BE2C (cell line): Measurements from ENCODE around the gene BABAM2.

Source experiments
- DNase-seq: peaks from one replicate; pipeline ENCODE4 v3.0.0-alpha.2; 2020
- H3K27me3 ChIP-seq: fragments of 250-450 bp; sonication (Bioruptor Pico); 2 replicates; pipeline ENCODE4 v1.5.1; 2020; ENCODE audit warnings: mild to moderate bottlenecking
- H3K36me3 ChIP-seq: fragments of 250-450 bp; sonication (Bioruptor Pico); 2 replicates; pipeline ENCODE4 v1.5.1; 2020; ENCODE audit warnings: mild to moderate bottlenecking
- H3K4me1 ChIP-seq: fragments of 250-450 bp; sonication (Bioruptor Pico); 2 replicates; pipeline ENCODE4 v1.5.1; 2020
- H3K4me3 ChIP-seq: 2 replicates; pipeline ENCODE4 v1.5.1; 2011; ENCODE audit warnings: low read depth, low read length
- H3K9me3 ChIP-seq: fragments of 250-450 bp; sonication (Bioruptor Pico); 2 replicates; pipeline ENCODE4 v1.5.1; 2020
- TF ChIP-seq, protein P1 (sequence below): IDR thresholded peaks from 2 replicates; pipeline ENCODE4 v1.5.1; 2012; ENCODE audit warnings: mild to moderate bottlenecking, low read depth, low read length

BABAM2 gene

DNA sequence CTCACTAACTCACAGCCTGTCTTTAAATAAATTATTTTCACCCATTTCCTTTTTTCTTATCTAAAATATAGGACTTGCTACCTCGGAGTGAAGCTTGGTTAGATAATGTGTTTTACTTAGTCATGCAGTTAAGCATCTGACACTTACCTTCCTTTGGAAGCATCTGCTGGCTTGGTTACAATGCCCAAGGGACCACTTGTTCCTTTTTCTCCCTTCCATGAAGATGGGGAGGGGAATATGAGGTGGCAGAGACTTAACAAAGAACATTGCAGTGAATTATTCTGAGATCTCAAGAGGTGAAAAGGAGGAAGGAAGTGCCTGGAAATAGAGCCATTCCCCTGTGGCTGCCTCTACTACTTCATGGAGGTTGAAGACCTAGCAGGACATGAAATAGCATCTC, 356.8 kb downstream of the BABAM2 start:
- TF ChIP-seq, protein P1, sequence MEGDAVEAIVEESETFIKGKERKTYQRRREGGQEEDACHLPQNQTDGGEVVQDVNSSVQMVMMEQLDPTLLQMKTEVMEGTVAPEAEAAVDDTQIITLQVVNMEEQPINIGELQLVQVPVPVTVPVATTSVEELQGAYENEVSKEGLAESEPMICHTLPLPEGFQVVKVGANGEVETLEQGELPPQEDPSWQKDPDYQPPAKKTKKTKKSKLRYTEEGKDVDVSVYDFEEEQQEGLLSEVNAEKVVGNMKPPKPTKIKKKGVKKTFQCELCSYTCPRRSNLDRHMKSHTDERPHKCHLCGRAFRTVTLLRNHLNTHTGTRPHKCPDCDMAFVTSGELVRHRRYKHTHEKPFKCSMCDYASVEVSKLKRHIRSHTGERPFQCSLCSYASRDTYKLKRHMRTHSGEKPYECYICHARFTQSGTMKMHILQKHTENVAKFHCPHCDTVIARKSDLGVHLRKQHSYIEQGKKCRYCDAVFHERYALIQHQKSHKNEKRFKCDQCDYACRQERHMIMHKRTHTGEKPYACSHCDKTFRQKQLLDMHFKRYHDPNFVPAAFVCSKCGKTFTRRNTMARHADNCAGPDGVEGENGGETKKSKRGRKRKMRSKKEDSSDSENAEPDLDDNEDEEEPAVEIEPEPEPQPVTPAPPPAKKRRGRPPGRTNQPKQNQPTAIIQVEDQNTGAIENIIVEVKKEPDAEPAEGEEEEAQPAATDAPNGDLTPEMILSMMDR = no peak
- H3K36me3 ChIP-seq = no peaks in the 10 kb centered on the region; the same call in 1 of the 2 replicates
- peaks cover 17% of the 10 kb centered on the region for H3K4me1 ChIP-seq
- H3K27me3 ChIP-seq = no peaks in the 10 kb centered on the region; the same call in 1 of the 2 replicates
- H3K4me3 ChIP-seq = no peak overlapping the region
- DNase-seq = no peak
- no peaks in the 10 kb centered on the region for H3K9me3 ChIP-seq

DNA sequence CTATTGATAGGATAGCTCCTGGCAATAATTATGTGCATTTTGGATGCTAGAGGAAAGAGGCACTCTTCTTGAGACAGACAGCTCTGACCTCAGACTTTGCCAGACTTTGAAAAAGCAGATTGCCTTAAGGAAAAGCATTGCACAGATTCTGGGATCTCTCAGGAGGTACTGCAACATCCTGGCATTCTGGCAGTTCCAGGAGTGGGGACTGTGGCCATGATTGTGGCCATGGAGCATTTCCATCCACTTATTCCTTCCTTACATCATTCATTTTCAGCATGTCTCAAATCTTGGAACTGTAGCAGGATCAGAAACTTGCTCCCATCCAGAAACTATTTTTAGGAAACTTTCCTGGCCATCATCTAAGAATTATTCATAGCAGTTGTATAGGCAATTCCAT, 357.2 kb downstream of the BABAM2 start:
- DNase-seq = no peak
- Histone ChIP-seq H3K36me3 (no peaks in the 10 kb centered on the region), H3K27me3 (no peaks in the 10 kb centered on the region; the same call in 1 of the 2 replicates), H3K4me3 (no peak overlapping the region), H3K4me1 (peaks cover 17% of the 10 kb centered on the region), H3K9me3 (no peaks in the 10 kb centered on the region)
- TF ChIP-seq, protein P1 = no peak

DNA sequence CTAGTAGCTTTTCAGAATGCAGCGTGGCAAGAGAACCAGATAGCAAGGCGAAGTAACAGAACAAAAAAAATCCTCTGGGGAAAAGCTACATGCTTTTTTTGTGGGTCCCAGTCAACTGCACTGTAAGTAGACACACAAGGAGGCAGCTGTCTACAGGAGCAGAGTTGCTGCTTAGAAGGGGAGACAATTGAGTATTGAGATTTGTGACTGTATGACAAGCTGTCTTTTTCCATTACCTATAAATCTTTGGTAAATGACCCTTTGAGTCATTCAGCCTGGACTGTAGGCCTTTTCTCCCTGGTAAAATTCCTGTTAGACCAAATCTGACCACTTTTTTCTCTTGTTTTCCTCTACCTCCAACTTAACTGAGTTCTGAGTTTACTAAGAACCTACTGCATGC, 358.0 kb downstream of the BABAM2 start:
- DNase-seq = no peak
- Histone ChIP-seq H3K4me3 (no peak overlapping the region), H3K27me3 (no peaks in the 10 kb centered on the region; the same call in 1 of the 2 replicates), H3K9me3 (no peaks in the 10 kb centered on the region), H3K36me3 (no peaks in the 10 kb centered on the region), H3K4me1 (peaks cover 17% of the 10 kb centered on the region)
- TF ChIP-seq, protein P1 = no peak

DNA sequence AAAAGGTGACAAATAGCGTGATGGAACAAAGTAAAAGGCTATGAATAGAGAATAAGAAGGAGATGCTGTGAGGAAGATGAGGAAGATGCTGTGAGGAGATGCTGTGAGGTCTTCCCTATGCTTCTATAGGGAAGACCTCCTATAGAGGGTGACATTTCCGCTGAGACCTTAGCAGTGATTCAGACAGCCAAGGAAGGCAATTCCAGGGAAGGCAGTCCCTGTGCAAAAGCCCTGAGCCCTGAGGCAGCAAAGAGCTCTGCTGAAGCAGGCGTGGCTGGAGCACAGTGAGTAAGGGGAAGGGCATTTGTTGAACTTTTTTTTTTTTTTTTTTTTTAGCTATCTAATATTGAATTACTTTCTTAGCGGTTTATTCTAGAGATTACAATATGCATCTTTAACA, 359.5 kb downstream of the BABAM2 start:
- DNase-seq = peak; percentile 61
- TF ChIP-seq, protein P1 = no peak
- Histone ChIP-seq H3K36me3 (no peaks in the 10 kb centered on the region), H3K4me1 (peaks cover 17% of the 10 kb centered on the region), H3K27me3 (no peaks in the 10 kb centered on the region; the same call in 1 of the 2 replicates), H3K4me3 (no peak overlapping the region), H3K9me3 (no peaks in the 10 kb centered on the region)

DNA sequence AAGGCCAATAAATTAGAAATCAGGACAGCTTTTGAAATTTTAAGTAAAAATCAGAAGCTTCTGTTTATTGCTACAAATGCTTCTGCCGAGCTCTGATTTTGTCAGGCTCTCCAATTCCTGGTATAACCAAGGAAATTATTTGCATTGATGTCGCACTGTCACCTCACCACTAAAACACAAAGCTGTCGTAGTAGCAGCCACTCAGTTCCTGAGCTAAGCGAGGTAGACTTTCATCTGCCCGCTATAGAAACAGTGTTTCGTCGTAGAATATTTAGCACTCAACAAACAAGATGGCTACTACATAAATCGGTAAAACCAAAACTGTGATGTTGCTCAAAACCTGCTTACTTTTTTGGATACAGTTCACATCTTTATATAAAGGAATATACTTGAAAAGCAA, 360.8 kb downstream of the BABAM2 start:
- H3K36me3 ChIP-seq = no peaks in the 10 kb centered on the region
- H3K27me3 ChIP-seq = no peaks in the 10 kb centered on the region
- no peaks in the 10 kb centered on the region for H3K9me3 ChIP-seq
- DNase-seq = no peak
- peaks cover 15% of the 10 kb centered on the region for H3K4me1 ChIP-seq
- TF ChIP-seq, protein P1 = no peak
- no peak overlapping the region for H3K4me3 ChIP-seq

DNA sequence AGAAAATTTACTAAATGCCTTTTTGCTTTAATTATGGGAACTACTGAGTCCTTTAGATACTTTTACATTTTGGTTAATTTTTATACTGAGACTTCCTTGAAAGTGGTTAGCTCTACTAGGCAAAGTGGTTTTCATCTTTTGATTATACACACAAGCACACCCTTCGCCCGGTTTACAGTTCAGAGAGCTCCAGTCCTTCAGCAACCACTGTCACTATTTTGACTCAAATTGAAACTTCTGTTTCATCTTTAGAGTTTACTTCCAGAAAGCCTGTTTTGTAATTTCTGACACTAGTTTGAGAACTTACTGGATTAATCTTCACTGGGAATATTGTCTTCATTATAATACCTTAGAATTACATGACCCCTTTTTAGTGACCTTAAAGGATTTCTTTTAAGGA, 361.8 kb downstream of the BABAM2 start:
- TF ChIP-seq, protein P1 = no peak
- DNase-seq = no peak
- Histone ChIP-seq H3K36me3 (no peaks in the 10 kb centered on the region), H3K27me3 (no peaks in the 10 kb centered on the region), H3K4me1 (peaks cover 5% of the 10 kb centered on the region), H3K4me3 (no peak overlapping the region), H3K9me3 (no peaks in the 10 kb centered on the region)
